Measurements from ENCODE around the gene RUNX1. TPM values are rescaled to one million over a fixed set of nuclear protein-coding genes. Genes with fewer than 3 reads are reported as not detected.

RUNX1 gene
- total RNA-seq, 1 donor from 2014 or later: 92.1 TPM

DNA sequence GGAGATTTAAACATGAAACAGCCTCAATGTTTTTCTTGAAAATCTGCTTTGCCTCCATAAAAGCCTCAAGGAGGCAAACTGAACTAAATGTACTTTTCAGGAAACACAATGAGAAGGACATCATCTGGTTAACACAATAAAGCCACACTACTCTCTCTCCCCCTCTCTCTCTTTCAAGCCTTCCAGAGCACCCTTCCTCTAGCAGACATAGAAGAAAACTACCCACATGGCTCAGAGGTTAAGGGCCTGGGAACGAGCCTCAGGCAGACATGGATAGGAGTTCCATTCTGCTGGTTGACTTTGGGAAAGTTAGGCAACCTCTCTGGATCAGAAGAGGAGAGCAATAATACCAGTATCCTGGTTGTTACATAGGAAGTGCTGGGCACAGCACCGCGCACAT lies 42.9 kb downstream of the RUNX1 start:
- Mint-ChIP-seq H3K9me3 (no peaks in the 10 kb centered on the region), H3K4me3 (no peak overlapping the region), H3K27me3 (no peaks in the 10 kb centered on the region), H3K4me1 (peaks cover 15% of the 10 kb centered on the region), H3K27ac (no peak overlapping the region), H3K36me3 (ENCODE audit: low read depth) (peaks cover 48% of the 10 kb centered on the region)
- intact Hi-C loops (cut with micrococcal nuclease): no loop called here
- POLR2A ChIA-PET: no interaction called here
- ATAC-seq (ENCODE audit: low read depth) (no peak), DNase-seq (no peak)
- CTCF ChIA-PET: interaction anchor here (1.2 kb wide), 1 partner anchor 13 kb away, joined by 3 read pairs; no protein-coding TSS in a partner anchor
- TF ChIP-seq, protein P1, sequence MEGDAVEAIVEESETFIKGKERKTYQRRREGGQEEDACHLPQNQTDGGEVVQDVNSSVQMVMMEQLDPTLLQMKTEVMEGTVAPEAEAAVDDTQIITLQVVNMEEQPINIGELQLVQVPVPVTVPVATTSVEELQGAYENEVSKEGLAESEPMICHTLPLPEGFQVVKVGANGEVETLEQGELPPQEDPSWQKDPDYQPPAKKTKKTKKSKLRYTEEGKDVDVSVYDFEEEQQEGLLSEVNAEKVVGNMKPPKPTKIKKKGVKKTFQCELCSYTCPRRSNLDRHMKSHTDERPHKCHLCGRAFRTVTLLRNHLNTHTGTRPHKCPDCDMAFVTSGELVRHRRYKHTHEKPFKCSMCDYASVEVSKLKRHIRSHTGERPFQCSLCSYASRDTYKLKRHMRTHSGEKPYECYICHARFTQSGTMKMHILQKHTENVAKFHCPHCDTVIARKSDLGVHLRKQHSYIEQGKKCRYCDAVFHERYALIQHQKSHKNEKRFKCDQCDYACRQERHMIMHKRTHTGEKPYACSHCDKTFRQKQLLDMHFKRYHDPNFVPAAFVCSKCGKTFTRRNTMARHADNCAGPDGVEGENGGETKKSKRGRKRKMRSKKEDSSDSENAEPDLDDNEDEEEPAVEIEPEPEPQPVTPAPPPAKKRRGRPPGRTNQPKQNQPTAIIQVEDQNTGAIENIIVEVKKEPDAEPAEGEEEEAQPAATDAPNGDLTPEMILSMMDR (IDR thresholded peaks at IDR 0.05): no peak

- no peak overlapping the region for H3K4me3 Mint-ChIP-seq
- ATAC-seq (ENCODE audit: low read depth) (no peak), DNase-seq (no peak)
- peaks cover 47% of the 10 kb centered on the region for H3K36me3 Mint-ChIP-seq (ENCODE audit: low read depth)
- ChIA-PET CTCF (interaction anchor here (1.2 kb wide), 1 partner anchor 13 kb away, joined by 3 read pairs; no protein-coding TSS in a partner anchor), POLR2A (no interaction called here)
- intact Hi-C loops (cut with micrococcal nuclease): no loop called here
- no peaks in the 10 kb centered on the region for H3K27me3 Mint-ChIP-seq
- peaks cover 15% of the 10 kb centered on the region for H3K4me1 Mint-ChIP-seq
- TF ChIP-seq, protein P1 (IDR thresholded peaks at IDR 0.05): no peak
- no peaks in the 10 kb centered on the region for H3K9me3 Mint-ChIP-seq
- H3K27ac Mint-ChIP-seq: no peak overlapping the region
Observed at GRCh38 chr21:35005560-35006224, 43.4 kb downstream of the RUNX1 start.

GRCh38 chr21:35005077-35005476 lies 44.0 kb downstream of the RUNX1 start:
- CTCF ChIA-PET: interaction anchor here (1.2 kb wide), 1 partner anchor 14 kb away, joined by 3 read pairs; no protein-coding TSS in a partner anchor
- Mint-ChIP-seq H3K36me3 (ENCODE audit: low read depth) (peaks cover 44% of the 10 kb centered on the region), H3K27me3 (no peaks in the 10 kb centered on the region), H3K9me3 (no peaks in the 10 kb centered on the region), H3K27ac (no peak overlapping the region), H3K4me3 (no peak overlapping the region), H3K4me1 (peaks cover 15% of the 10 kb centered on the region)
- POLR2A ChIA-PET: no interaction called here
- DNase-seq (no peak), ATAC-seq (ENCODE audit: low read depth) (no peak)
- intact Hi-C loops (cut with micrococcal nuclease): no loop called here
- TF ChIP-seq, protein P1 (IDR thresholded peaks at IDR 0.05): no peak

GRCh38 chr21:35004314-35004713 lies 44.8 kb downstream of the RUNX1 start:
- Mint-ChIP-seq H3K36me3 (ENCODE audit: low read depth) (peaks cover 50% of the 10 kb centered on the region), H3K27ac (no peak overlapping the region), H3K27me3 (no peaks in the 10 kb centered on the region), H3K9me3 (no peaks in the 10 kb centered on the region), H3K4me3 (no peak overlapping the region), H3K4me1 (peaks cover 21% of the 10 kb centered on the region)
- DNase-seq: no peak
- intact Hi-C loops (cut with micrococcal nuclease): no loop called here
- ChIA-PET POLR2A (interaction anchor here (1.3 kb wide), 1 partner anchor 10 kb away, joined by 4 read pairs; no protein-coding TSS in a partner anchor), CTCF (no interaction called here)
- TF ChIP-seq, protein P1 (IDR thresholded peaks at IDR 0.05): no peak
- no peak for ATAC-seq (ENCODE audit: low read depth)

- Mint-ChIP-seq H3K36me3 (ENCODE audit: low read depth) (peaks cover 44% of the 10 kb centered on the region), H3K27ac (no peak overlapping the region), H3K27me3 (no peaks in the 10 kb centered on the region), H3K4me3 (no peak overlapping the region), H3K4me1 (peaks cover 22% of the 10 kb centered on the region), H3K9me3 (no peaks in the 10 kb centered on the region)
- DNase-seq (no peak), ATAC-seq (ENCODE audit: low read depth) (no peak)
- ChIA-PET POLR2A (interaction anchor here (1.3 kb wide), 1 partner anchor 12 kb away, joined by 4 read pairs; no protein-coding TSS in a partner anchor), CTCF (no interaction called here)
- intact Hi-C loops (cut with micrococcal nuclease): no loop called here
- TF ChIP-seq, protein P1 (IDR thresholded peaks at IDR 0.05): no peak
Observed at GRCh38 chr21:35002879-35003722, 46.0 kb downstream of the RUNX1 start.

Measured in activated B cell treated with CpG ODN at 0.5 μM for 24 hours (primary cell).